Peyer's patch (tissue), 4 donors: ENCODE measurements around the gene DCAF11.

Experiments
- CTCF ChIP-seq, 6 experiments: fragments of 450-650 bp in 4 of 6; fragments of 200-600 bp in 2 of 6; sonication (generic) in 1 of 6; IDR thresholded peaks; one replicate each; pipeline ENCODE4 v1.5.1; 2017 to 2019; ENCODE audit warnings: antibody characterized with exemption in 6 of 6, mild to moderate bottlenecking in 3 of 6, moderate library complexity in 1 of 6
- POLR2A ChIP-seq, 2 donors: fragments of 450-650 bp; IDR thresholded peaks; one replicate each; pipeline ENCODE4 v1.5.1; 2017; ENCODE audit warnings: antibody characterized with exemption in 2 of 2, mild to moderate bottlenecking in 2 of 2, moderate library complexity in 2 of 2

DNA sequence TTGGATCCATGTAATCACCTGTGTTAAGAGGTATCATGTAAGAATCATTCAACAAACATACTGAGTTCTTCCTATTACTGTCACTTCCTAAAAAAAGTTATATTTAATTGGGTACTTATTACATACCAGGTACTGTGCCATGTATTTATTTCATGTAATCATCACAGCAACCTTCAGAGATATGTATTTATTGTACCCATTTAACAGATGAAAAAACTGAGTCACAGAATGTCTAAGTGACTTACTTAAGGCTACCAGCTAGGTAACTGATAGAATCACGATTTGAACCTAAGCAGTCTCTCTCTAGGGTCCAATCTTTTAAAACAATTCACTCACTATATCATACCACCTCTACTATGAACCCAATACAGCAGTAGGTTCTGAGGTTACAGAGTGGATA lies 29.9 kb downstream of the DCAF11 start:
- TF ChIP-seq CTCF (IDR thresholded peaks at IDR 0.05) (no peak), POLR2A (IDR thresholded peaks at IDR 0.05) (no peak)
